Measurements from ENCODE around the gene SLC6A19. TPM values are rescaled to one million over a fixed set of nuclear protein-coding genes. Genes with fewer than 3 reads are reported as not detected.

The SLC6A19 gene
- total and polyA plus RNA-seq, 11 donors = not detected

- Histone ChIP-seq H3K27ac (no peak overlapping the region), H3K36me3 (no peaks in the 10 kb centered on the region), H3K4me3 (no peak overlapping the region), H3K27me3 (peaks cover 2 to 73% (median 23%) of the 10 kb centered on the region in 9 donors), H3K9me3 (no peaks in the 10 kb centered on the region), H3K4me1 (peaks cover 0 to 10% (median 0%) of the 10 kb centered on the region in 12 donors)
- intact Hi-C loops (cut with DNase I) = no loop called here
- DNase-seq = no peak
- TF ChIP-seq CTCF (IDR thresholded peaks at IDR 0.05) = no peak
- TF ChIP-seq POLR2A (IDR thresholded peaks at IDR 0.05) = no peak
- 68 to 78% (median 75%) methylated on average over 12 to 29 of the region's 29 CpGs for WGBS, 4 donors
- no peak for ATAC-seq
Measured at GRCh38 chr5:1249366-1250280, 48.2 kb downstream of the SLC6A19 start.

- Histone ChIP-seq H3K36me3 (no peaks in the 10 kb centered on the region), H3K4me1 (no peaks in the 10 kb centered on the region), H3K9me3 (no peaks in the 10 kb centered on the region), H3K27ac (no peak overlapping the region), H3K27me3 (peaks cover 0 to 50% (median 2%) of the 10 kb centered on the region in 9 donors), H3K4me3 (no peak overlapping the region)
- peak in 1 of 5 donors; percentile 14 for DNase-seq
- intact Hi-C loops (cut with DNase I) = no loop called here
- no peak for TF ChIP-seq CTCF (IDR thresholded peaks at IDR 0.05)
- no peak for TF ChIP-seq POLR2A (IDR thresholded peaks at IDR 0.05)
- 60 to 62% (median 61%) methylated on average over 21 to 27 of the region's 27 CpGs for WGBS, 4 donors
- no peak for ATAC-seq
Measured at GRCh38 chr5:1251678-1252580, 50.5 kb downstream of the SLC6A19 start.

GRCh38 chr5:1252681-1253080 is 51.3 kb downstream of the SLC6A19 start:
- Histone ChIP-seq H3K27ac (no peak overlapping the region), H3K4me1 (no peaks in the 10 kb centered on the region), H3K9me3 (no peaks in the 10 kb centered on the region), H3K4me3 (no peak overlapping the region), H3K36me3 (no peaks in the 10 kb centered on the region), H3K27me3 (peaks cover 0 to 43% (median 0%) of the 10 kb centered on the region in 9 donors)
- ATAC-seq (no peak), DNase-seq (no peak)
- 87 to 91% (median 89%) methylated on average over 7 to 9 of the region's 9 CpGs for WGBS, 4 donors
- intact Hi-C loops (cut with DNase I) = no loop called here
- TF ChIP-seq POLR2A (IDR thresholded peaks at IDR 0.05) = no peak
- TF ChIP-seq CTCF (IDR thresholded peaks at IDR 0.05) = no peak

Data from heart left ventricle (tissue), 16 donors.